Stimulated activated CD8-positive, alpha-beta memory T cell treated with anti-CD3 and anti-CD28 coated beads, Interleukin-4, amount 100 ng/mL, for 24 hours (primary cell): ENCODE data around the gene SLC25A39.
A peak's percentile ranks its signal among the peaks of the same experiment; 100 is the strongest.
"Not testable (repeated sequence)": the region's sequence is repeated elsewhere in the genome, so short reads cannot be mapped to it uniquely, and the experiment has no call there.

Source experiments
- DNase-seq: peaks from one replicate; pipeline ENCODE4 v3.0.0-alpha.2; 2020; ENCODE audit warnings: low read depth

Gene SLC25A39

GRCh38 chr17:44324571-44325275 is at the start of gene SLC25A39:
TSS of gene SLC25A39 (minus strand) at chr17:44324823. CDS start at chr17:44323562, 1,261 bp downstream.
- peak; percentile 90 for DNase-seq

GRCh38 chr17:44372036-44372435 is 47.4 kb upstream of the SLC25A39 start:
- no peak for DNase-seq

- not testable (repeated sequence) for DNase-seq
Measured at GRCh38 chr17:44369414-44370023, 44.9 kb upstream of the SLC25A39 start.

- not testable (repeated sequence) for DNase-seq
Measured at GRCh38 chr17:44368391-44369243, 44.0 kb upstream of the SLC25A39 start.

GRCh38 chr17:44367231-44367979 is 42.8 kb upstream of the SLC25A39 start:
- no peak for DNase-seq

- not testable (repeated sequence) for DNase-seq
Measured at GRCh38 chr17:44365051-44365450, 40.4 kb upstream of the SLC25A39 start.

GRCh38 chr17:44363613-44364159 is 39.1 kb upstream of the SLC25A39 start, which contains the start of gene FAM171A2:
TSS of gene FAM171A2 (minus strand) at chr17:44363853. CDS start at chr17:44363714, 139 bp downstream.
- peak; percentile 54 for DNase-seq

- DNase-seq, result no peak
Measured at GRCh38 chr17:44362949-44363612, 38.5 kb upstream of the SLC25A39 start.

GRCh38 chr17:44362459-44362948 is 37.9 kb upstream of the SLC25A39 start:
- DNase-seq, result no peak

- DNase-seq, result no peak
Measured at GRCh38 chr17:44361292-44362260, 37.0 kb upstream of the SLC25A39 start.

- no peak for DNase-seq
Measured at GRCh38 chr17:44360826-44361225, 36.2 kb upstream of the SLC25A39 start.

- no peak for DNase-seq
Measured at GRCh38 chr17:44360144-44360533, 35.5 kb upstream of the SLC25A39 start.

- no peak for DNase-seq
Measured at GRCh38 chr17:44359458-44360143, 35.0 kb upstream of the SLC25A39 start.

GRCh38 chr17:44359006-44359405 is 34.4 kb upstream of the SLC25A39 start:
- no peak for DNase-seq

GRCh38 chr17:44358066-44358465 is 33.4 kb upstream of the SLC25A39 start:
- DNase-seq, result no peak

- DNase-seq, result no peak
Measured at GRCh38 chr17:44356241-44356640, 31.6 kb upstream of the SLC25A39 start.

- no peak for DNase-seq
Measured at GRCh38 chr17:44355642-44356099, 31.0 kb upstream of the SLC25A39 start.

GRCh38 chr17:44354582-44355561 is 30.2 kb upstream of the SLC25A39 start:
- DNase-seq, result peak; percentile 48
